SW480 (cell line): ENCODE measurements around the gene GRHPR.
"Not testable (repeated sequence)": the region's sequence is repeated elsewhere in the genome, so short reads cannot be mapped to it uniquely, and the experiment has no call there.

Source experiments
- DNase-seq: peaks from one replicate; pipeline ENCODE4 v3.0.0-alpha.2; 2016; ENCODE audit warnings: low spot score

Gene GRHPR

GRCh38 chr9:37447111-37447510 is 24.6 kb downstream of the GRHPR start:
- no peak for DNase-seq

- DNase-seq, result no peak
Measured at GRCh38 chr9:37449862-37450632, 27.6 kb downstream of the GRHPR start.

GRCh38 chr9:37451628-37452027 is 29.1 kb downstream of the GRHPR start:
- DNase-seq, result no peak

- no peak for DNase-seq
Measured at GRCh38 chr9:37452611-37453010, 30.1 kb downstream of the GRHPR start.

GRCh38 chr9:37453827-37454226 is 31.3 kb downstream of the GRHPR start:
- no peak for DNase-seq

GRCh38 chr9:37454238-37454637 is 31.7 kb downstream of the GRHPR start:
- no peak for DNase-seq

GRCh38 chr9:37455884-37456647 is 33.6 kb downstream of the GRHPR start:
- no peak for DNase-seq

GRCh38 chr9:37456817-37457216 is 34.3 kb downstream of the GRHPR start:
- DNase-seq, result no peak

- no peak for DNase-seq
Measured at GRCh38 chr9:37464006-37464405, 41.5 kb downstream of the GRHPR start.

- DNase-seq, result peak; percentile 79
Measured at GRCh38 chr9:37464426-37465248, 42.1 kb downstream of the GRHPR start.

- peak; percentile 100 for DNase-seq
Measured at GRCh38 chr9:37465249-37466036, 42.9 kb downstream of the GRHPR start, which contains the start of gene ZBTB5. Gene ZBTB5, minus strand, starts transcription at chr9:37465450. Its CDS starts 22,899 bp downstream, at chr9:37442551.

GRCh38 chr9:37466037-37466709 is 43.7 kb downstream of the GRHPR start:
- peak; percentile 58 for DNase-seq

GRCh38 chr9:37467530-37467929 is 45.0 kb downstream of the GRHPR start:
- peak; percentile 22 for DNase-seq

- no peak for DNase-seq
Measured at GRCh38 chr9:37468620-37469019, 46.1 kb downstream of the GRHPR start.

- DNase-seq, result peak; percentile 84
Measured at GRCh38 chr9:37471942-37472684, 49.6 kb downstream of the GRHPR start.

GRCh38 chr9:37473982-37474381 is 51.5 kb downstream of the GRHPR start:
- not testable (repeated sequence) for DNase-seq

GRCh38 chr9:37474438-37474837 is 51.9 kb downstream of the GRHPR start:
- DNase-seq, result no peak

GRCh38 chr9:37476930-37477329 is 54.4 kb downstream of the GRHPR start:
- no peak for DNase-seq

- DNase-seq, result not testable (repeated sequence)
Measured at GRCh38 chr9:37477443-37477842, 54.9 kb downstream of the GRHPR start.

GRCh38 chr9:37477987-37478619 is 55.6 kb downstream of the GRHPR start:
- DNase-seq, result not testable (repeated sequence)
